Stimulated activated CD4-positive, alpha-beta T cell treated with anti-CD3 and anti-CD28 coated beads, Interleukin-12 subunit alpha, Interleukin-12 subunit beta, amount 100 ng/mL, for 48 hours (primary cell): ENCODE data around the gene PBXIP1.
"Not testable (repeated sequence)": the region's sequence is repeated elsewhere in the genome, so short reads cannot be mapped to it uniquely, and the experiment has no call there.

Experiments
- DNase-seq, 3 donors: peaks; one replicate each; pipeline ENCODE4 v3.0.0-alpha.2; 2020; ENCODE audit warnings: low read depth in 2 of 3, low spot score in 1 of 3

The PBXIP1 gene

GRCh38 chr1:154955718-154956543 is at the start of gene PBXIP1:
Gene PBXIP1 (minus strand): TSS chr1:154956099. CDS start chr1:154953721, 2,378 bp downstream.
- DNase-seq = peak; percentile 52 to 88 (median 58)

- no peak for DNase-seq
Measured at GRCh38 chr1:155005076-155006011, 49.4 kb upstream of the PBXIP1 start.

- DNase-seq = no peak
Measured at GRCh38 chr1:155004352-155005075, 48.6 kb upstream of the PBXIP1 start.

- no peak for DNase-seq
Measured at GRCh38 chr1:155003766-155004351, 48.0 kb upstream of the PBXIP1 start.

GRCh38 chr1:155003227-155003765 is 47.4 kb upstream of the PBXIP1 start:
- DNase-seq = no peak

- no peak for DNase-seq
Measured at GRCh38 chr1:155002464-155003226, 46.7 kb upstream of the PBXIP1 start, which contains the start of gene ZBTB7B. Gene ZBTB7B (plus strand): TSS chr1:155002802. CDS start chr1:155014661, 11,859 bp downstream.

GRCh38 chr1:155001675-155002463 is 46.0 kb upstream of the PBXIP1 start:
- DNase-seq = peak; percentile 98 to 100 (median 98)

- no peak for DNase-seq
Measured at GRCh38 chr1:155001425-155001674, 45.5 kb upstream of the PBXIP1 start.

GRCh38 chr1:155000726-155001424 is 45.0 kb upstream of the PBXIP1 start:
- DNase-seq = peak; percentile 78 to 84 (median 78)

- no peak for DNase-seq
Measured at GRCh38 chr1:155000411-155000725, 44.5 kb upstream of the PBXIP1 start.

- peak in 1 of 3 donors; percentile 66 for DNase-seq
Measured at GRCh38 chr1:154999571-155000410, 43.9 kb upstream of the PBXIP1 start.

GRCh38 chr1:154998818-154999570 is 43.1 kb upstream of the PBXIP1 start:
- DNase-seq = peak; percentile 76 to 80 (median 77)

- no peak for DNase-seq
Measured at GRCh38 chr1:154998201-154998780, 42.4 kb upstream of the PBXIP1 start.

GRCh38 chr1:154996966-154997701 is 41.2 kb upstream of the PBXIP1 start:
- no peak for DNase-seq

GRCh38 chr1:154995301-154995983 is 39.5 kb upstream of the PBXIP1 start:
- not testable (repeated sequence) for DNase-seq
